GM20000 (cell line): Measurements from ENCODE around the gene TMEM131.

Experiments
- DNase-seq: peaks from one replicate; pipeline ENCODE4 v3.0.0; 2012; ENCODE audit warnings: low spot score
- CTCF ChIP-seq: IDR thresholded peaks from 2 replicates; pipeline ENCODE4 v1.5.1; 2012; ENCODE audit warnings: mild to moderate bottlenecking, control low read depth; ENCODE audit errors: extremely low read depth, missing control alignments

The TMEM131 gene

GRCh38 chr2:97951155-97951680, 44.5 kb downstream of the TMEM131 start:
- DNase-seq: no peak
- TF ChIP-seq CTCF: no peak

- no peak for DNase-seq
- TF ChIP-seq CTCF: no peak
These were observed 45.2 kb downstream of the TMEM131 start for GRCh38 chr2:97950329-97951154.

- DNase-seq: no peak
- no peak for TF ChIP-seq CTCF
These were observed 46.8 kb downstream of the TMEM131 start for GRCh38 chr2:97948926-97949325.

- no peak for DNase-seq
- TF ChIP-seq CTCF: no peak
These were observed 50.0 kb downstream of the TMEM131 start for GRCh38 chr2:97945791-97946190.

- TF ChIP-seq CTCF: no peak
- DNase-seq: no peak
These were observed 58.9 kb downstream of the TMEM131 start for GRCh38 chr2:97936881-97937280.

GRCh38 chr2:97936199-97936598, 59.5 kb downstream of the TMEM131 start:
- no peak for DNase-seq
- TF ChIP-seq CTCF: no peak

GRCh38 chr2:97935719-97936161, 60.0 kb downstream of the TMEM131 start:
- TF ChIP-seq CTCF: no peak
- no peak for DNase-seq
